CD4-positive, alpha-beta T cell treated with Interleukin-21 for 1 hour (primary cell): ENCODE measurements around the gene SFSWAP.
"Not testable (repeated sequence)": the region's sequence is repeated elsewhere in the genome, so short reads cannot be mapped to it uniquely, and the experiment has no call there.

Source experiments
- DNase-seq: peaks from one replicate; pipeline ENCODE4 v3.0.0-alpha.2; 2020

Gene SFSWAP

DNA sequence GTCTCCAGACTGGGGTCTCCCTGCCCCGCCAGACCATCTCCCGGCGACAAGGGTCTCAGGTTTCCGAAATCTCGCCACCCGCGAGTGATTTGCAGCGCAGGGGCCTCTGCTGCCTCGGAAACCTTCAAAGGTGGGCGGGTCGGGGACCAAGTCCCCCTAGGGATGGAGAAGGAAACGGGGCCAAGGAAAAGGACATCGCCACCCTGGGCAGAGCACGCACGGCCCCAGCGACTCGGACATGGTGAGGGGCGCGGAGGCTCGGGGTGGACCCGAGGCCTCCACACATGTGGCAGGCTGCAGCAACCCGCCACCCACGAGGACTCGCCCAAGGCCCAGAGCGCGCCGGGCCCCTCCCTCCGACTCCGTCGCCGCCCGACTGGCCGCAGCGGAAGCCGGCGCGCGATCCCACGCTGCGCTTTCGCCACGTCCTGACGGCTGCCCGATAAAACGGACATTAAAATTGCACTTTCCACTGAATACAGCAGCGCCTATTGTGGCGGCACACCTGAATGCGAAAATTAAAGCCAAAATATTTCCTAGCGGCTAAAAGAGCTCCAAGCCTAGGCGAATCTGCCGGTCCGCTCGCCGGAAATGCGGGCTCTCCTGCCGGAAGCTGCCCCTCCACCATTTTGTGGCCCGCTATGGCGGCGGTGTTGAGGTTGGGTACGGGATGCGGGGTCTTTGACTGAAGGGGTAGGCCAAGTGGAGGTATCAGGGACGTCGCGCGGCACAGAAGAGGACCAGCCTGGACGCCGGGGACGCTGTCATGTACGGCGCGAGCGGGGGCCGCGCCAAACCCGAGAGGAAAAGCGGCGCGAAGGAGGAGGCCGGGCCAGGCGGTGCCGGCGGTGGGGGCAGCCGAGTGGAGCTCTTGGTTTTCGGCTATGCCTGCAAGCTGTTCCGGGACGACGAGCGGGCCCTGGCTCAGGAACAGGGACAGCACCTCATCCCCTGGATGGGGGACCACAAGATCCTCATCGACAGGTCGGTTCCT, at the start of gene SFSWAP:
Gene SFSWAP, plus strand, starts transcription at position 627 of the 994 bp plus-strand sequence. Its CDS starts 140 bp downstream, at position 767.
- peak; percentile 81 for DNase-seq

DNA sequence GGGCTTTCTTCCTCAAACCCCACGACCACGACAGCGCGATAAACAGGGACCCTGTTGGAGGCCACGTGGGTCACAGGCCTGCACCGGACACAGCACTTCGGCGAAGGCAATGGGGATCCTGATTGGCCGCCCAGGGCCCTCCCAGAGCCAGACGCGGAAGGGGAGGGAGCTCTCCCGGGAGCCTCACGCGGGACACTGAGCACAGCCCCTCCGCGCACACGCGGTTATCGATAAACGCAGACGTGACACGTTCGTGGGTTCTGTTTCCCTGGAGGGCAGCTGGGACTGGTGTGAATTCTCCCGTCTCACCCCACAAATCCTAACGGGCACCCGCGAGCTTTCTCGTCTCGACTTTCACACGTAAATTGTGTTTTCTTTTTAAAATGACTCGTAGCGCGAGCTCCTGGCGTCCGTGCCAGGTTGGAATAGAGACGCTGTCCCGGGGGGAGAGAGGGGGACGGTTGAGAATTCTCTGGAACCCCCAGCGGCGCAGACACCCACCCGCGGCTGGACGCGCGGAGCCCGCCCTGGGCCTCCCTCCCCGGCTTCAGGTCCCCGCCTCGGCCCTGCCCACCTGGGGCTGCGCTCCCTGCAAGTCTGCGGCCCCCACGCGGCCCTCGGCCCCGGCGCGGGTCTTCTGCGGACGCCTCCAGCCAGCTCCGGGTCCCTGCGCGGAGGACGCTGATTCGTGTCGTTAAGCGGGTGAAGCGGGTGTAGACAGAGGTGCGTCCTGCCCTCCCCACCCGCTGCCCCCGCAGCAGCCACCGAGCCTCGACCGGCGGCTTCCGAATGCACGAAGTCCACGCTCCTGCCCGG, 49.5 kb upstream of the SFSWAP start:
- DNase-seq, result not testable (repeated sequence)

DNA sequence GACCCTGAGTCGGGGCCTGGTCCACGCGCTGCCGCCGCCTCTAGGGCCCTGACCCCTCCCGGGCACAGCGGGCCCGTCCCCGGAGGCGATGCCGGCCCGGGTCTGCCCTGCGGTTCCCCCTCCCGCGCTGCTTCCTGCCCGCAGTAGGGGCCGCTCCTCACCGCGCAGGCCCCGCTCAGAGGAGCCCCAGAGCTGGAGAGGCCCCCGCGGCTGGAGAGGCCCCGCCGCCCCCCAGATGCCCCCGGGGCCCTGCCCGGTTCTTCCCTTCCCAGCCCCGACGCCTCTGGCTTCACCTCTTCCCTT, 49.0 kb upstream of the SFSWAP start:
- not testable (repeated sequence) for DNase-seq

DNA sequence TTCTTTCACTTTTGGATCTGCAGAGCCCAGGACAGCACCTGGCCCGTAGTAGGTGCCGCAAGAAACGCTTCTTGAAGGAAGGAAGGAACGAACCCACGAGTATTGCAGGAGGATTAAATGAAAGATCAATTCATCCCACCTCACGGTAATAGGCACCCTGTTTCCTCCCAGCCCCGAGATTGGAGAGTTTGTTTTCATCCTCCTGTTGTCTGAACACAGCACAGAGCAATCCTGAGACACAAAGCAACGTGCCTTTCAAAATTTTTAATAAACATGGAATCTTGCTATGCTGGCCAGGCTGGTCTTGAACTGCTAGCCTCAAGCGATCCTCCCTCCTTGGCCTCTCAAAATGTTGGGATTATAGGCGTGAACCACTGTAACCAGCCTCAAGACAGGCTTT, 48.5 kb upstream of the SFSWAP start:
- not testable (repeated sequence) for DNase-seq

DNA sequence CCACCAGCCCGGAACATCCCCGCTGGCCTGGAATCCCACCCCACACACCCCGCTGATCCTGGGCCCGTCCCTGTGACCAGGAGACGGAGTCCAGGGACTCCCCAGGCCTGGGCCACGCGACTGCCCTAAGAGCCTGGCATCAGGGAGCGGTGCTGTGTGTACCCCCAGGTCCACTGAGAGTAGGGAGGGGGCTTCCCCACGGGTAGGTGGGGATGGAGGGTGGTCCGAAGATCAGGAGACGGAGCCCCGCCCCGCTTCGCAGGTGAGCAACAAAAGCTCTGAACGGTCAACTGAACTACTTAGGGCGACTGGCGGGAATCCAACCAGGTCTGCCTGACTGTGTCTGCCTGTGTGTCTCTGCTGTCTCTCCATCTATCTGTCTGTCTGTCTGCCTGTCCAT, 45.2 kb upstream of the SFSWAP start:
- not testable (repeated sequence) for DNase-seq

DNA sequence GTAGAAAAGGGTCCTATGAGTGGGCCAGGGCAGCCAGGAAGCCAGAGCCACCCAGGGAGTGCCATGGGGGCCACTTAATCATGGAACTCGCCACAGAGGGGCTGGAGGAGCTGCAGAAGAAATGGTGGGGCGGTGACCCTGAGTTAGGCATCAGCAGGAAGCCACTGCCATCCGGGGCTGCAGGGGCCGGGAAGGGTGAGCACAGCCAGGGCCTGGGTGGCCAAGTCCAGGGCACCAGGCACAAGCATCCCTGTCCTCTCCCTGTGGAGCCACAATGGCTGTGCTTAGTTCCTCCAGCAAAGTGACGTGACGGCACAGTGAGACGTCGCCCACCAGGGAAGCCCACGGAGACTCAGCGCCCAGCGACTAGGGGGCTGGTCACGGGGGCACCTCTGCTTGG, 44.4 kb upstream of the SFSWAP start:
- not testable (repeated sequence) for DNase-seq

DNA sequence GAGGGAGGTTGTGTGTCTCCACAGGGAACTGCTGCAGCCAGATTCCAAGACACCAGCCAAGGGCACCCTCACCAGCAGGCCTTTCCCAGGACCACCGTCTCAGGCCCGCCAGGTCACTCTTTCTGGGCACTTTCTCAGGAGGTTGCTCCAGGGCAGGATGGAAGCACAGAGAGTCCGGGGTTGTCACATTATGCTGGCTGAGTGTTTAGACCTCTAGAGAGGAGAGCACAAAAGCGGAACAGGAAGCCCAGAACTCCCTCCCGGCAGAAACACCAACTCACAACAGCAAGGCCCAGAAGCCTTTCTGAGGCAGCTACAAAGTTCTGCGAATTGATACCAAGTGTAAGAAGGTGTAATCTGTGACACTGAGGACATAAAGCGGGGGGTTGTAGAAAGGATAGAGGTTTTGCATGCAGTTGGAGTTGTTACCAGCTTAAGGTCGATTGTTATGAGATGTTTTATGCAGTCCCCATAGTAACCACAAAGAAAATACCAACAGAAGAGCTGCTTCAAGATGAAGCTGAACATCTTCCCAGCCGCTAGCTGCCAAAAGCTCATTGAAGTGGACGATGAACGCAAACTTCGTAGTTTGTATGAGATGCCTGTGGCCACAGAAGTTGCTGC, 43.8 kb upstream of the SFSWAP start:
- peak; percentile 12 for DNase-seq

DNA sequence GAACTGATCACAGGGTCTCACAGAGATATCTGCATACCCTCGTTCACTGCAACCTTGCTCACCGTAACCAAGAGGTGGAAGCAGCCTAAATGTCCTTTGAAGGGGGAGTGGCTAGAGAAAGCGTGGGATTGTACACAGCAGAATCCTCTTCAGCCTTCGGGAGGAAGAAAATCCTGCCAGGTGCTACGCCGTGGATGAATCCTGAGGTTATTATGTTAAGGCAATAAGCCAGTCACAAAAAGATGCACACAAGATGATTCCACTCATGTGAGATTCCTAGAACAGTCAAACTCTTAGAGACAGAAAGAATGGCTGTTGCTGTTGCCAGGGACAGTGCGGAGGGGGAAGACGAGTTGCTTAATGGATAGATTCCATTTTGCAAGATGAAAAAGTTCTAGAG, 39.6 kb upstream of the SFSWAP start:
- no peak for DNase-seq

DNA sequence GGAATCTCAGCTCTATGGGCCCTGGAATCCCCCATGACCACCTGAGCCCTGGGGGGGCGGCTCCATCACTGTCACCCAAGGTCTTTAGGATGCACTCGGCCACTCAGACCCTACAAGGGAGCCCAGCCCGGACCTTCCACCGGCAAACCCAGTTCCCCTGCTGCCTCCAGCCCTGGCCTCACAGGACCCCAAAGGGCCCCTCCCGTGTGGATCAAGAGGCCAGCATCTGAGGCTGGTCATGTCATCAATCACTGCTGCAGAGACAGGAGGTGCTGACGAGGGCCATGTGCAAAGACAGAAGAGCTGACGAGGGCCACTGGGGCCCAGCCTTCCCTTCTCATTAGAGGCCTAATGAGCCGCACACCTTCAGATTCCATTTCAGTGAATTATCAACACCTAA, 39.0 kb upstream of the SFSWAP start:
- no peak for DNase-seq

DNA sequence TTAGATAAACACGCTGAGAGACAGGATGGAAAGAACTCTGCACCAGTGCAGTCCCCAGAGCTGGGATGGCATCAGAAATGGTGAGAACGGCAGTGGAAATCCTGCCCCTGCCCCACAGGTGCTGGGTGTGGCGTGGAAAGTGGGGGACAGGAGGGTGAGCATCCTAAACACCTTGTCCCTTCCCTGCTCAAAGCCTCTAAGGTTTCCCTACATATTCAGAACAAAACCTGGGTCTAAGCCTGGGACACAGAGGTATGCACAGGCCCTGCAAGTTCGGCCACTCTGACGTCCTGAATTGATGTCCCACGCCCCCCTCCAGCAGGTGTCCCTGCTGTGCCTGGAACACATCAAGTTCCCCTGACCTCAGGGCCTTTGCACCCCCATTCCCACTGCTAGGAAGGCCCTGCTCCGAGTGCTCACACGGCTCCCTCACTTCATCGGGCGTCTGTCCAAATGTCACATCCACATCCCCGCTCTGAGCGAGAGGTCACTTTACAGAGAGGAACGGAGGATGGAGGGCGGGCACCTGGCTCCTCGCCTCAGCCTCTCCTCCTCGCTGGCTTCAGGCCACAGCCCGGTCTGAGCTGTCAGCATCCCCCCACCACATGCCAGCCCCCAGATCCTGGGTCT, 38.5 kb upstream of the SFSWAP start:
- DNase-seq, result no peak

DNA sequence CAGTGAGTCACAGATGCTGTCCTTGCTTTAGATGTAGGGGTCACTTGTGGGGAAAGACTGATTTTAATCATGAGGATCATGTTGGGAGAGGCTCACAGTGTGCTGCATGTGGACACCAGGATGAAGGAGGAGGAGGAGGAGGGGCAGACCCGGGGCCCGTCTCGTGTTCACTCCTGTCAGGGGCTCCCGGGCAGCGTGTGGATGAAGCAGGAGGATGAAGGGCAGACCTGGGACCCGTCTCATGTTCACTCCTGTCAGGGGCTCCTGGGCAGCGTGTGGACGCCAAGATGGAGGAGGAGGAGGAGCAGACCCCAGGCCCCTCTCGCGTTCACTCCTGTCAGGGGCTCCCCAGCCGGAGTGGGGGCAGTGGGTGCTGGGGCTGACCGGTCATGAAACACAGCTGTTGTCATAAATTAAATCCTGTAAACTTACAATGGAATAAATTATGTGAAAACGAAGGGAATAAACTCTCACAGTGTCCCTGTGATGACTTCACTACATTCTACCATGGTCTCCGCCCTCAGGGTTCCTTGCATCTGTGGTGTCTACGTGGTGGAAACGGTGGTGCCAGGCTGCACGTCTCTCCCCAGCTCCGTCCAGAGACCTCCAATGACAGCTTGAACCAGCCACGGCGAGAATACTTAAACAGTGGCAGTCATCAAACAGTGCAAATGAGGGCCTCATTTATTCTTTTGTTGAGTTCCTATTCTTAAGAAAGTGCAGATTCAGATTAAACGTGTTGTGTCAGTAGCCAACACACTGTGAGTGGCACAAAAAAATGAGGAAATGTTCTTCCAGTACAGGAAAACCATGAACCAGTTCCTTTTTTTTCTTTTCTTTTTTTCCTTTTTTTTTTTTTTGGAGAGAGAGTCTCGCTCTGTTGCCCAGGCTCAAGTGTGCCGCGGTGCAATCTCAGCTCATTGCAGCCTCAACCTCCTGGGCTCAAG, 37.7 kb upstream of the SFSWAP start:
- DNase-seq, result no peak

DNA sequence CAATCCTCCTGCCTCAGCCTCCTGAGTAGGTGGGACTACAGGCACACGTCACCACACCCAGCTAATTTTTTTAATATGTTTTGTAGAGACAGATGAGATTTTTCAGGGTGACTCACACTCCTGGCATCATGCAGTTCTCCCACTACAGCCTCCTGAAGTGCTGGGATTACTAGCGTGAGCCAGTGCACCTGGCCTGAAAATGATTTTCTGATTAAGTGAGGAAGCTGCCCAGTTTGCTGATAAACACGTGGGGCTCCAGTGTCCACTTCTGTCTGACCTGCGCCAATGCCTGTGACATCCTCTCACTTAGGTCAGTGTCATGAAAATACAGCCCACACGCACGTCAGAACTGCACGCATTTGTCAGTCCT, 37.0 kb upstream of the SFSWAP start:
- DNase-seq, result no peak

DNA sequence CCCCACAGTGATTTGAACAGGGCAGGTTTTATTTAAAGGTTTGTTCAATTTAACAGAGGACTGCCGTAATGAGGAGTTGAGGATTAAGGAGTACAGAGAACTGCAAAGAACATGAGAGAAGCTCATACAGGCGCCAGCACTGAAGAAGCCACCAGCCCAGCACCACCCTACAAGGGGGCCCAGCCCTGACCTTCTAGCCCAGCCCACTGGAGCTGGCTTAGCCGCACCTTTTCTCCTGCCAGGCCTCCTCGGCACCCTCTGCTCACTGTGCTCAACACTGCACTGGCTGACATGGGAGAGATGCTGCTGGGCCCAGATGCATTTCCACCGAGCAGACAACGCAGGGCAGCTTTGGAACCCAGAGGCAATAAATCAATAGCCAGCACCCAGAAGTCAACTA, 36.5 kb upstream of the SFSWAP start:
- DNase-seq, result no peak

DNA sequence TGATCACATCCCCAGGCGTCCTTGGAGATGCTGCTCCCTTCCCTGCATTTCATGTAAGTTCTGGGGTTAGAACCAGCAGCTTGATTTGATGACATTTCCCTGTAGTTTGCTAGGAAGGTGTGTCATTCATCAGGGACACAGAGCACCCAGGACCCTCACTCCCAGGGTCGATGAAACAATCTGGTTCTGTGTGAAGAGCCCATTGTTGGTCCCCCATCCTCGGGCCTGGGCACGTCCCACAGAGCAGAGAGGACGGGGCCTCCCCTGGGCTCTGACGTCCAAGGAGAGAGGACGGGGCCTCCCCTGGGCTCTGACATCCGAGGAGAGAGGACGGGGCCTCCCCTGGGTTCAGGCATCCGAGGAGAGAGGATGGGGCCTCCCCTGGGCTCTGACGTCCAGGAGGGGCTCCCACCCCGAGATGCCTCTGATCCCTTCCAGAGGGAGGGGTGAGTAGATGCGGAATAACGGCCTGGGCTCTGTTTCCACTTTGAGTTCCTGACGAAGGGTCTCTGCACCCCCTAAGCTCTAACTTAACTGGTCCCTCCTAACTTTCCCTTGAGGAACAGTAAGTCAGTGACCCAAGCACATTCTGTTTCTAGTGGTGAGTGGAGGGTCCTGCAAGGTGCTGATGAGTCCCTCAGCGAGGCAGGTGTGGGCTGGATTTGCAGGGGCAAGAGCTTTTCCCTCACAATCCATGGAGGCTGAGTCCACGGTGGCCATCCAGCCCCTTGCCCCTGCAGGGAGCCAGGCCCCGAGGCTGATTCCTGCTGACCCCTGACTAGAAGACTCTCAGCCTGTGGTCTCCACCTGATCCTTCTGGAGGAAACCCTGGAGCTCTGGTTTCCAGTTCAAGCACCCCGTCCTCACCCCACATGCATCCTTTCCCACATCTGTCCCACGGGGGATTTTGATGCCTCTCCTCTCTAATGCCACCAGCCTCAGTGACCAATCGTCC, 35.5 kb upstream of the SFSWAP start:
- DNase-seq, result no peak

DNA sequence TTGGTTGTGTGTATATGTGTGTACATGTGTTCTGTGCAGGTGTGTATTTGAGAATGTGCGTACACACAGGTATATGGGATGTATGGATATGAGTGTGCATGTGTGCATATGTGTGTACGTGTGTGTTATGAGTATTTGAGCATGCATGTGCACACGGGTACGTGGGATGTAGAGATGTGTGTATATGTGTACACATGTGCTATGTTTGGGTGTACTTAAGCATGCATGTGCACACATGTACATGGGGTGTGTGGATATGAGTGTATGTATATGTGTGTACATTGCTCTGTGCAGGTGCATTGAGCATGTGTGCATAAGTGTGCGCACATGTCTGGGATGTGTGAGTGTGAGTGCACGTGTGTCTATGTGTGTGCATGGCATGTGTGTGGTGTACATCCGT, 34.3 kb upstream of the SFSWAP start:
- no peak for DNase-seq

DNA sequence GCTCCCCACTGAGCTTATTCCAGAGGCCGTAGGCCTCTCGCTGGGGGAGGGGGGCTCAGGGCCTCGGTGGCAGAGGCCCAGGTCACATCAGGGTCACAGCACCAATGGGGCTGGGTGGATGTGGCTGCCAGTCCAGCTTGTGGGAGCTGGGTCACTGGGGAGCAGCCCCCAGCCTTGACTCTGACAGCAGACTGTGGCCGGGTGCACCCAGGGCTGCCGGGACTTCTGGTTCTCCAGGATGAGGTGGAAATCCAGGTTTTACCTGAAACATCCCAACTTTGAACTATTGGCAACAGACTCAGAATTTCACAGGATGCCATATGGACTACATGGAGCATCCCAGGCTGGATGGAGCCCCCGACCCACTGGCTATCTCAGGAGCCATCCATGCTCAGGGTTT, 33.8 kb upstream of the SFSWAP start:
- DNase-seq, result not testable (repeated sequence)

DNA sequence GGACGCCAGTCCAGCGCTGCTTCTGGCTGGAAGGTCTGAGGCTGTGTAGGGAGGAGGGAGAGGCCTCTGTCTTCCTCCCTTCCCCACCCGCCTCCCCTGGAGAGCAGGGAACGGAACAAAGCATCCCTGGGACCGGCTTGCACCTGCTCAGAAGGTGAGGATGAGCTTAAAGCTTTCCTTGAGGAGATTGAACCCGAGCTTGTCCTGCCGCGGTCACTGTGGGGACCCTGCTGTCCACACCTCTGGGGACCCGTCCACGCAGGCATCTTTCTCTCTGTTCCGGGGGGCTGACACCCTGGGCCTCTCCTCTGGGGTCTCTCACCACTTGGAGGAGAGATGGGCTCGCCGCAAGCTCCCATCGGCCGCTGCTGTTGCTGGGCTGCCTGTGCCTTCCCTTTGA, 33.2 kb upstream of the SFSWAP start:
- no peak for DNase-seq

DNA sequence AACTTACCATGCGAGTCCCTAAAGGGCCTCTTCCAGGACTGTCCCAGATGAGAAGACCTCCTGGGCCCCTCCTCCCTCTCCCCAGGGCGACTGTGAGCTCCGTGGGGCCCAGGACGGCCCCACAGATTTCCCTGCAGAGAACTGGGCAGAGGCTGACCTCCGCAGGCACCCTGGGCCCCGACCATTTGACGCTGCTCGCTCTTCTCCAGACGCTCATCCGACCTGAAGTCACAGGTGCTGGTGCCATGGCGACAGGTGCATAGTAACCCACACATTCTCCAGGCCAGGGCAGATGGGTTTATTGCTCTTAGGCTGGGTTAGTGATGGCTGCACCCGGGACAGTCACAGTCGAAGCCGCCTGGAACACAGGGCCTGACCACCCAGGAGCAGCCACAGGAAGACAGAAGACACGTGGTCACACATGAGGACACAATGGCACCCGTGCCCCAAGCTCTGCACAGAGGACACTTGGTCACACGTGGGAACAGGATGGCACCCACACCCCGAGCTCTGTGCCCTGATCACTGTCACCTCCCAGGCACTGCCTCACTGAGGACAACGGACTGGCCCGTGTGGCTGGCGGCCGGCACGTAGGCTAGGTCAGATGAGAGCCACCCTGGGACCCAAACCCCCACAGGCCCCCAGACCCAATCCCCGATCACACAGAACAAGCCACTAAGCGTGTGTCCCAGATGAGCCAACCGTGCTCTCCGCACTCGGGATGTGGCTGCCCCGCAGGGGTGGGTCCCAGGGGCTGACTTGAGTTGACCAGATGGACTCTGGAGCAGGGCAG, 32.3 kb upstream of the SFSWAP start:
- not testable (repeated sequence) for DNase-seq

DNA sequence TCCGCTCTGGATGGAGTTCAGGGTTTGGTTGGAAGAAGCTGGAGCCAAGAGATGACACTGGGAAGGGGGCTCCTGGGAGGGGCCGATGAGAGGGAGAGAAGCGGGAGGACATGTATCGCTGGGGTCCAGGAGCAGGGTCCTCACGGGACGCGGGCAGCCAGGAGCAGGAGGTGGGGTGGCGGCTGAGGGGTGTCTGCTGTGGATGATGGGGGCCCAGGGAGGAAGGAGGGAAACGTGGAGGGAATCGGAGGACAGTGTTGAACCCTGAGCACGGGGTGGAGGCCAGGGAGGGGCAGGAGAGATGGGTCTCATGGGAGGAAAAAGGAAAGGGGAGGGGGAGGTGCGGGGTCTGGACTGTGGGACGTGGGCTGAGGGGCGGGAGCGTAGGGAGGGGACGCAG, 31.7 kb upstream of the SFSWAP start:
- not testable (repeated sequence) for DNase-seq

DNA sequence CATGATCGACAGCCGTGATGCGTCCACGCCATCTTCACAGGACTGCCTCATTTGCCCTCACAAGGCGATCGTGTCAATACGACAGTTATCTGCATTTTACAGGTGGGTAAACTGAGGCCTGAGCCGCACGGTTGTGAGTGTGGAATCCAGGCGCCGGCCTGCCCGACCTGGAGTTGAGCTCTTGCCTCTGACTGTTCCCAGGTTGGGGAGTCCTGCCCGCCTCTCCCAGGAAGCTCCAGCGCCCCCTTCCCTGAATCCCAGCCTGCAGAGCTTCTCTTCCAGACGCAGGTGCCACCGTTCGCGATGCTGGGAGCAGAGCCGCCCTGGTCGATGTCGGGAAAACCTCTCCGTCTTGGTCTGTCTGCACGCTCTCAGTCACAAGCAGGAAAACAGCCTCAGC, 31.1 kb upstream of the SFSWAP start:
- DNase-seq, result not testable (repeated sequence)
